Measurements from ENCODE around the gene CRACR2B.

Gene CRACR2B

DNA sequence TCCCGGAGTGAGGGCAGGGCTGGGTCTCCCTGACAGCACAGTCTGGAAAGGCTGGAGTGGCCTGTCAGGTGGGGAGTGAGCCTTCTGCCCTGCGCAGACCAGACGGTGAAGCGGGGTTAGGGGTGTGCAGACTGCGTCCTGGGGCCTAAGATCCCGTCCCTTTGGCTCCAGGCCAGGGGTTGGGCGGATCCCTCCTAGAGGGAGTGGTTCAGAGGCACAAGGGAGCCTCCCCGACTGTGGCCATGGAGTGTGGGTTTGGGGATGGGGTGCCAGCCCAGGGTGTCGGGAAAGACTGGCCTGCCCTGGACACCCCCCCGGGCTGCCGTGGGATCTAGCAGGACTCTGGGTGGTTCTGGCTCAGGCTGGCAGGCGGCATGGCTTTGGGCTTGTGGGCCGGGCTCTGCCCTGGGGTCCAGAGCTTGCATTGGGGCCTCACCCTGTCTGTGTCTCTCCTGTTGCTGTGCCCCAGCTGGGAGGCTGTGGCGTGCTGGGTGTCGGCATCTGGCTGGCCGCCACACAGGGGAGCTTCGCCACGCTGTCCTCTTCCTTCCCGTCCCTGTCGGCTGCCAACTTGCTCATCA lies 34.5 kb downstream of the CRACR2B start:
- no peaks in the 10 kb centered on the region for H3K36me3 ChIP-seq
- no peaks in the 10 kb centered on the region for H3K9me3 ChIP-seq
- H3K4me1 ChIP-seq, result peaks cover 16% of the 10 kb centered on the region
- TF ChIP-seq, protein P1, sequence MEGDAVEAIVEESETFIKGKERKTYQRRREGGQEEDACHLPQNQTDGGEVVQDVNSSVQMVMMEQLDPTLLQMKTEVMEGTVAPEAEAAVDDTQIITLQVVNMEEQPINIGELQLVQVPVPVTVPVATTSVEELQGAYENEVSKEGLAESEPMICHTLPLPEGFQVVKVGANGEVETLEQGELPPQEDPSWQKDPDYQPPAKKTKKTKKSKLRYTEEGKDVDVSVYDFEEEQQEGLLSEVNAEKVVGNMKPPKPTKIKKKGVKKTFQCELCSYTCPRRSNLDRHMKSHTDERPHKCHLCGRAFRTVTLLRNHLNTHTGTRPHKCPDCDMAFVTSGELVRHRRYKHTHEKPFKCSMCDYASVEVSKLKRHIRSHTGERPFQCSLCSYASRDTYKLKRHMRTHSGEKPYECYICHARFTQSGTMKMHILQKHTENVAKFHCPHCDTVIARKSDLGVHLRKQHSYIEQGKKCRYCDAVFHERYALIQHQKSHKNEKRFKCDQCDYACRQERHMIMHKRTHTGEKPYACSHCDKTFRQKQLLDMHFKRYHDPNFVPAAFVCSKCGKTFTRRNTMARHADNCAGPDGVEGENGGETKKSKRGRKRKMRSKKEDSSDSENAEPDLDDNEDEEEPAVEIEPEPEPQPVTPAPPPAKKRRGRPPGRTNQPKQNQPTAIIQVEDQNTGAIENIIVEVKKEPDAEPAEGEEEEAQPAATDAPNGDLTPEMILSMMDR (IDR thresholded peaks at IDR 0.05; ENCODE audit: low read depth, low read length), result no peak
- peak; percentile 48 for DNase-seq
- H3K4me3 ChIP-seq (ENCODE audit: low read depth, low read length), result no peak overlapping the region
- no peaks in the 10 kb centered on the region for H3K27me3 ChIP-seq

DNA sequence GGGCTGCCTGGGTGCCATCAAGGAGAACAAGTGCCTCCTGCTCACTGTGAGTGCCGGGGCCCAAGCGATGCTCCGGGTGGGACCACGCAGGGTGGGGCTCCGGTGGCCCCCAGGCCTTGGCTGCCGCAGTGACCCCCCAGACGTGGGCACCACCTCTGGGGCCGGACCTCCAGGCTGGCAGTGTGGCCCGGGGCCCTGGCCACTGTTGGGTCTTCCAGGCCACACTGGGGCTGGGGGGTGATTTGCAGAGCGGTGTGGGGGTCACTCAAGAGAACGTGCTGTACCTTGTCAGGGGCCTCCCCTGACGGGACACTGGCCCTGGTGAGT lies 34.9 kb downstream of the CRACR2B start:
- Histone ChIP-seq H3K4me3 (ENCODE audit: low read depth, low read length) (no peak overlapping the region), H3K4me1 (peaks cover 16% of the 10 kb centered on the region), H3K9me3 (no peaks in the 10 kb centered on the region), H3K27me3 (no peaks in the 10 kb centered on the region), H3K36me3 (no peaks in the 10 kb centered on the region)
- TF ChIP-seq, protein P1 (IDR thresholded peaks at IDR 0.05; ENCODE audit: low read depth, low read length), result no peak
- DNase-seq, result no peak

DNA sequence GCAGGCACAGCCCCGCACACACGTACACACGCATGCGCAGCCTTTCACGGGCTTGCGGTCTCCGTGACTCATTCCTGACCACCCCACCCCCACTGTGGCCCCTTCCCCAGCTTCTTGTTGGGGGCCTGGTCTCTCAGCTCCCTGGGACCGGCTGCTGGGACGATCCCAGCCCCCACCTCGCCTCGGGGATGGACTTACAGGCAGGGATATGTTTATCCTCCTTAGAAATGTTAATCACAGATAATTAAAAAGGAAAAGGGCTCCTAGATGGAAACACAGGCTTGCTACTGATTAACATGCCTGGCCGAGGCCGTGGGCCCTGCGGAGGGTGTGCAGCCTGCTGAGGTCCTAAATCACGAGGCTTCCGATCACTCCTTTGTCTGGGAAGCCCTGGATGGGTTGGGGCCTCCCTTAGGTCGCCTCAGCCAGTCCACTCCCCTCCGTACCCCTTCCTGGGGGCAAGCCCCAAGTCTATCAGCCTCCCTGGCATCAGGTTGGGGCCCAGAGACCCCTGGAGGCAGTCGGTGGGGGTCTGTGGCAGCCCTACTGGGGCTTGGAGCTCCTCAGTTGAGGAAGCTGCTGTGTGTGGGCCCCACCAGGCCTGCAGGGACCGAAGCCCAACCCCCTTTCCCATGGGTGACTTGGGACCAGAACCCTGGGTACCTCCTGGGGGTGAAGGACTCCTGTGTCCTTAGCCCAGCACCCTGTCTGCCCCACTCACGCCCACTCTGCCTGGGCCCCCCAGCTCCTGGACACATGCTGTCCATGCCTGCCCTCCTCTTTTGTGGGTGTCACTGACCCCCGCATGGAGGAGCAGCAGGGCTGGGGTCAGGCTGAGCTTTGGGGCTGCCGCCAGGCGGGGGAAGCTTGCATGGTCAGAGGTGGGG lies 35.5 kb downstream of the CRACR2B start:
- Histone ChIP-seq H3K4me3 (ENCODE audit: low read depth, low read length) (no peak overlapping the region), H3K27me3 (no peaks in the 10 kb centered on the region), H3K9me3 (no peaks in the 10 kb centered on the region), H3K4me1 (peaks cover 16% of the 10 kb centered on the region), H3K36me3 (no peaks in the 10 kb centered on the region)
- TF ChIP-seq, protein P1 (IDR thresholded peaks at IDR 0.05; ENCODE audit: low read depth, low read length), result no peak
- no peak for DNase-seq

DNA sequence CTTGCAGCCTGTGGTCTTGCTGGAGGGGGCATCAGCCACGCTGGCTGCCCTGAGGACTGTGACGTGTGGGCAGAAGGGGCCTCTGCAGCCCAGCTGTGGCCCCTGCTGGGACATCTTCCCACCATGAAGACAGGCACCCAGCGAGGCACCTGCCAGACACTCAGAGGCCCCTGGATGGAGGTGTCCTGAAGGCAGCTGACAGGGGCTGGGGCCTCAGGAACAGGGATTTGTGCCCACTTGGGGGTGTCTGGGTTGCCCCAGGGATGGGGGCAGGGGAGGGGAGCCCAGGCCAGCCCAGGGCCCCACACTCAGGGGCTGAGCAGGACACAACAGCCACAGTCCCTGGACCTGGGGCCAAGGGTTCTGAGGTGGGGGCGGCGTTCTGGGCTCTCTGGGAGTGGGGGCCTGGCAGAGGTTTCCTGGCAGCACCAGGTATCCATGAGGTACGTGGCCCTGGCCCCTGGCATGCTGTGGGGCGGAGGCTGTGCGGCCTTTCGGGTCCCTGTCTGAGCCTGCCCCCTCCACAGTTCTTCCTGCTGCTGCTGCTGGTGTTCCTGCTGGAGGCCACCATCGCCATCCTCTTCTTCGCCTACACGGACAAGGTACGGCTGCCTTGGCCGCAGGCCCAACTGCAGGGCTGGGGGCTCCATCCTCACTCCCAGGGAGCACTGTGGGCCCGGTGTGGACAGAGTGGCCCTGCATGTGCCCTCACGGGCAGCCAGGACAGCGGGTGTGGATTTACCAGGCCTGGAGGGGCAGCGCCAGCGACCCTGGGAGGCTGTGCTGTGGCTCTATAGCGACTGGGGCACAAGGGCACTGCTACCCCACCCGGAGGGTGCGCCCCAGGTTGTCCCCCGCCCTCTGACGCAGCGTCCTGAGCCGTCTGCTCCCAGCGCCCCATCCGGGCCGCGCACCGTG lies 36.5 kb downstream of the CRACR2B start:
- TF ChIP-seq, protein P1 (IDR thresholded peaks at IDR 0.05; ENCODE audit: low read depth, low read length), result no peak
- Histone ChIP-seq H3K36me3 (no peaks in the 10 kb centered on the region; the same call in 1 of the 2 replicates), H3K4me1 (peaks cover 16% of the 10 kb centered on the region), H3K4me3 (ENCODE audit: low read depth, low read length) (no peak overlapping the region), H3K9me3 (no peaks in the 10 kb centered on the region), H3K27me3 (no peaks in the 10 kb centered on the region)
- DNase-seq, result no peak

DNA sequence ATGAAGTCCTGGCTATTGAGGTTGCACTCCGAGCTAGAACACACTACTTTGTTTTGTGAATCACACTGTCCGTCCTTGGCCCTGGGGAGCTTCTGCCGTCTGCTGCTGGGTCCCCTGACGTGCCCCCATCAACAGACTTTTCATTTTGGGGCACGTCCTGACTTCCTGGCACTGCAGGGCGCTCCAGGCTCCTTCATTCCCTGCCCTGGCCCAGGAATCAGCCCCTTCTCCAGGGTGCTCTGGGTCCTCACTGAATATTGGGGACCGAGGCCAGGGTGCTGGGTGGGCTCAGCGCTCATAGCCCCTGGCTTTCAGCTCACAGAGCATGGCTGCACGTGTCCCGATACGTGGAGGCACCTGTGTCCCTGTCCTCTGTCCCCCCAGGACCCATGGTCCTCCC lies 37.2 kb downstream of the CRACR2B start:
- Histone ChIP-seq H3K36me3 (no peaks in the 10 kb centered on the region; the same call in 1 of the 2 replicates), H3K4me3 (ENCODE audit: low read depth, low read length) (no peak overlapping the region), H3K27me3 (no peaks in the 10 kb centered on the region), H3K4me1 (peaks cover 15% of the 10 kb centered on the region), H3K9me3 (no peaks in the 10 kb centered on the region)
- no peak for DNase-seq
- TF ChIP-seq, protein P1 (IDR thresholded peaks at IDR 0.05; ENCODE audit: low read depth, low read length), result no peak

Data from BE2C (cell line).